Measurements from ENCODE around the gene CGNL1. TPM values are rescaled to one million over a fixed set of nuclear protein-coding genes. Genes with fewer than 3 reads are reported as not detected.

The CGNL1 gene
- total RNA-seq, 6 experiments from 2014 or later = 23.6 to 54.5 (median 42.9) TPM

DNA sequence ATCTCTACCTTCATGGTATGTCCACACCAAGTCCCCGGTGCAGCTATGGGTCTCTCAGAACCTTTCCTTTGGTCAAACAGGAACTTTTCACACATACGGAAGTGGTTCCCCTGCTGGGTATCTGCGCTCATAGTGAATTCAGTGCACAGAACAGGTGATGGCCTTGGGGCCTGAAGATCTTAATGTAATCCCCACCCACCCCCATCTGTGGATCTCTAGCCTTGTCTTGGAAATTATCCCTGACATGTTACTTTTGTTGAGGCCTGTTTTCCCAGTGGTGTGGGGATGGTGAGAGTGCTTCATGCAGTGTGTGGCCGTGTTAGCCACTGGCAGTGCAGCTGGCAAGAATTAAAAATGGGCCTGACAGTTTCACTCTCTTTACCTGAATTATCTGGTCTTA is 143.5 kb downstream of the CGNL1 start:
- H3K4me3 ChIP-seq = no peak overlapping the region
- 92% methylated on average over 3 of the region's 4 CpGs for WGBS (ENCODE audit: insufficient coverage, low coverage, low lambda C conversion rate, missing lambda C conversion rate)
- intact Hi-C loops (cut with DNase I) = loop anchor here in 1 of 2 donors (10.0 kb wide), 1 partner anchor 175 kb away; no protein-coding TSS in a partner anchor
- TF ChIP-seq, protein P1, sequence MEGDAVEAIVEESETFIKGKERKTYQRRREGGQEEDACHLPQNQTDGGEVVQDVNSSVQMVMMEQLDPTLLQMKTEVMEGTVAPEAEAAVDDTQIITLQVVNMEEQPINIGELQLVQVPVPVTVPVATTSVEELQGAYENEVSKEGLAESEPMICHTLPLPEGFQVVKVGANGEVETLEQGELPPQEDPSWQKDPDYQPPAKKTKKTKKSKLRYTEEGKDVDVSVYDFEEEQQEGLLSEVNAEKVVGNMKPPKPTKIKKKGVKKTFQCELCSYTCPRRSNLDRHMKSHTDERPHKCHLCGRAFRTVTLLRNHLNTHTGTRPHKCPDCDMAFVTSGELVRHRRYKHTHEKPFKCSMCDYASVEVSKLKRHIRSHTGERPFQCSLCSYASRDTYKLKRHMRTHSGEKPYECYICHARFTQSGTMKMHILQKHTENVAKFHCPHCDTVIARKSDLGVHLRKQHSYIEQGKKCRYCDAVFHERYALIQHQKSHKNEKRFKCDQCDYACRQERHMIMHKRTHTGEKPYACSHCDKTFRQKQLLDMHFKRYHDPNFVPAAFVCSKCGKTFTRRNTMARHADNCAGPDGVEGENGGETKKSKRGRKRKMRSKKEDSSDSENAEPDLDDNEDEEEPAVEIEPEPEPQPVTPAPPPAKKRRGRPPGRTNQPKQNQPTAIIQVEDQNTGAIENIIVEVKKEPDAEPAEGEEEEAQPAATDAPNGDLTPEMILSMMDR (IDR thresholded peaks at IDR 0.05) = no peak
- no peak for TF ChIP-seq POLR2A (IDR thresholded peaks at IDR 0.05)
- no peaks in the 10 kb centered on the region for H3K27me3 ChIP-seq
- no peak overlapping the region for H3K27ac ChIP-seq
- DNase-seq (no peak), ATAC-seq (no peak)
- H3K9me3 ChIP-seq = no peaks in the 10 kb centered on the region
- peaks cover 0 to 58% (median 18%) of the 10 kb centered on the region in 4 donors for H3K36me3 ChIP-seq
- H3K4me1 ChIP-seq = no peaks in the 10 kb centered on the region

DNA sequence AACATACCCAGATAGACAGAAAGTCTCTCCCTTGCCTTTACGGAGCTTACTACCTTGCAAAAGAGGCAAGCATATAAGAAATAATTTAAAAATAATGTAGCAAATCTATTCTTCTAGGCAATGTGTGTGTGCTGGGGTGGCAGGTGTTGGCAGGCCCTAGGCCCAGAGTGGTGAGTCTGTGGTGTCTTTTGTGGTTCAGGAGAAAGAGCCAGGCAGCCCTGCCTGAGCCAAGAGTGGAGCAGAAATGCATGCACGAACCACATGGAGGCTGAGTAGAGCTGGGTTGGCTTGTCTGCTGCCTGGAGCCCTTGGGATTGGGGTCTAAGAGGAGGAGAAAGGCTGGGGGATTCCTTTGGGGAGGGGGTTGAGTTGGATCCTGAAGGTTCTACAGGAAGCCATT is 145.2 kb downstream of the CGNL1 start:
- DNase-seq (no peak), ATAC-seq (peak in 3 of 4 donors; percentile 9 to 25 (median 19))
- 90% methylated on average over 1 of the region's 2 CpGs for WGBS (ENCODE audit: insufficient coverage, low coverage, low lambda C conversion rate, missing lambda C conversion rate)
- intact Hi-C loops (cut with DNase I) = loop anchor here in 1 of 2 donors (10.0 kb wide), 1 partner anchor 177 kb away; no protein-coding TSS in a partner anchor
- Histone ChIP-seq H3K36me3 (peaks cover 0 to 67% (median 20%) of the 10 kb centered on the region in 4 donors), H3K4me3 (no peak overlapping the region), H3K9me3 (no peaks in the 10 kb centered on the region), H3K27me3 (no peaks in the 10 kb centered on the region), H3K27ac (no peak overlapping the region), H3K4me1 (no peaks in the 10 kb centered on the region)
- no peak for TF ChIP-seq POLR2A (IDR thresholded peaks at IDR 0.05)
- TF ChIP-seq, protein P1 (IDR thresholded peaks at IDR 0.05) = no peak

DNA sequence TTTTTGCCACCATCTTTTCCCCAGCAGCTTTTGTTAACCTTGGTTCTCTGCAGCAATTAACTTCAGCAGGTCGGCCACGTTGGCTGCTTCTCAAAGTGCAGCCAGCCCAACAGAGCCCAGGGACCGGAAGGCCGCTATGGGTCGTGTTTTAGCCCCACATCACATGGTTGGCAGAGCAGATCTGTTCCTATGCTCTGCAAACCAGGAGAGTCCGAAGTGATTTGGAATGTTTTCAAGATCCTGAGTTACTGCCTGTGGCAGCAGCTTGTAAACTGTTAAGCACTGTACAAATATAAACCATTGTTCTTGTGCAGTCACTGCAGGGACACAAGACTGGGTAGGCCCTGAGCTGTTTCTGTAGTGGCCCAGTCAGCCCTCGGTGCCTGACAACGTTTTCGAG is 145.8 kb downstream of the CGNL1 start:
- no peaks in the 10 kb centered on the region for H3K4me1 ChIP-seq
- H3K36me3 ChIP-seq = peaks cover 0 to 61% (median 17%) of the 10 kb centered on the region in 4 donors
- peak in 1 of 3 donors; percentile 72 for DNase-seq
- no peaks in the 10 kb centered on the region for H3K27me3 ChIP-seq
- H3K27ac ChIP-seq = no peak overlapping the region
- H3K9me3 ChIP-seq = no peaks in the 10 kb centered on the region
- intact Hi-C loops (cut with DNase I) = loop anchor here in 1 of 2 donors (10.0 kb wide), 1 partner anchor 177 kb away; no protein-coding TSS in a partner anchor
- H3K4me3 ChIP-seq = no peak overlapping the region
- ATAC-seq = peak; percentile 37 to 71 (median 62)
- 61% methylated on average over 6 of the region's 9 CpGs for WGBS (ENCODE audit: insufficient coverage, low coverage, low lambda C conversion rate, missing lambda C conversion rate)
- TF ChIP-seq, protein P1 (IDR thresholded peaks at IDR 0.05) = no peak
- no peak for TF ChIP-seq POLR2A (IDR thresholded peaks at IDR 0.05)

- intact Hi-C loops (cut with DNase I) = loop anchor here in 1 of 2 donors (10.0 kb wide), 1 partner anchor 181 kb away; no protein-coding TSS in a partner anchor
- H3K27ac ChIP-seq = no peak overlapping the region
Measured at GRCh38 chr15:57525581-57525980, 149.3 kb downstream of the CGNL1 start.

More at GRCh38 chr15:57525581-57525980, 149.3 kb downstream of the CGNL1 start:
- Histone ChIP-seq H3K36me3 (peaks cover 0 to 39% (median 10%) of the 10 kb centered on the region in 4 donors), H3K9me3 (no peaks in the 10 kb centered on the region), H3K4me3 (no peak overlapping the region), H3K4me1 (peaks cover 0 to 8% (median 0%) of the 10 kb centered on the region in 4 donors), H3K27me3 (no peaks in the 10 kb centered on the region)
- ATAC-seq = no peak
- TF ChIP-seq, protein P1 (IDR thresholded peaks at IDR 0.05) = no peak
- TF ChIP-seq POLR2A (IDR thresholded peaks at IDR 0.05) = no peak
- DNase-seq = no peak
- 78% methylated on average over 2 of the region's 2 CpGs for WGBS (ENCODE audit: insufficient coverage, low coverage, low lambda C conversion rate, missing lambda C conversion rate)
